Kidney epithelial cell (primary cell): Measurements from ENCODE around the gene TRDMT1. TPM values are rescaled to one million over a fixed set of nuclear protein-coding genes. Genes with fewer than 3 reads are reported as not detected.

Source experiments
- DNase-seq: peaks from one replicate; pipeline ENCODE4 v3.0.0-alpha.2; 2010; ENCODE audit warnings: low read depth
- H3K27me3 ChIP-seq: 2 replicates; pipeline ENCODE4 v1.6.0; 2011; ENCODE audit warnings: low read length; ENCODE audit not compliant: control insufficient read depth, insufficient read depth
- H3K36me3 ChIP-seq: 2 replicates; pipeline ENCODE4 v1.5.1; 2011; ENCODE audit warnings: low read length; ENCODE audit not compliant: control insufficient read depth, insufficient read depth
- H3K4me3 ChIP-seq: 2 replicates; pipeline ENCODE4 v1.5.1; 2011; ENCODE audit warnings: low read depth, mild to moderate bottlenecking, control low read depth, low read length
- total RNA-seq: library from RNA; depleted of rRNA; stranded (reverse); fragments of >200 nt; gene quantifications from 2 replicates; pipeline ENCODE4 v1.2.3, GENCODE V29; 2015
- TF ChIP-seq, protein P1 (sequence below): IDR thresholded peaks from 2 replicates; pipeline ENCODE4 v1.5.1; 2011; ENCODE audit warnings: mild to moderate bottlenecking, moderate library complexity, low read length, control low read depth, inconsistent platforms; ENCODE audit not compliant: insufficient read depth, poor library complexity, severe bottlenecking

TRDMT1 gene
- total RNA-seq, 1 donor from 2014 or later = 7.4 TPM

DNA sequence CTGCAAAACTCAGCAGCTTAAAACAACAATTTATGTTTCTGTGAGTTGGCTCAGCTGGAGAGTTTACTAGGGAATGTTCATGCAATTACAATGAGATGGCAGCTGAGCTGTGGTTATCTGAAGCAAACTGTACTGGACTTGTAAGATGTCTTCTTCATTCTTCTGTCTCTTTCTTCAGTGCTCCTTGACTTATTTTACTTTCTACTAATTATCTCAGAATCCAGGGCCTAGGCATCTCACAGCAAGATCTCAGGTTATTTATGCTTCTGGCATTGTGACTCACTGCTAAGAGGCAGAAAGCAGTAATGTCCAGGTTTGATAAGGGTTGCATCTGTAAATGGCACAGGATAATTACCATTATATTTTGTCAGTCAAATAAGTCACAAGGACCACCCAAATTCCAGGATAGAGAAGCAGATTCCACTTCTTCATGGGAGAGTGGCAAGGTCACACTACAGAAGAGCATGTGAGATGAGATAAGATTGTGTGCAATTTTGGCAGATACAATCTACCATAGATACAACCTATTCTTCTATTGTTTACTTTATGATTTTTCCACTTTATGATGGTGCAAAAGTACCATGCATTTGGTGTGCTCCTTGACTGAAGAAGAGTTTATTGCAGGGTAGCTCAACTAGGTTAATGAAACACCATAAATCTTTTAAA, 43.4 kb upstream of the TRDMT1 start:
- DNase-seq = no peak
- H3K4me3 ChIP-seq = no peak overlapping the region
- TF ChIP-seq, protein P1, sequence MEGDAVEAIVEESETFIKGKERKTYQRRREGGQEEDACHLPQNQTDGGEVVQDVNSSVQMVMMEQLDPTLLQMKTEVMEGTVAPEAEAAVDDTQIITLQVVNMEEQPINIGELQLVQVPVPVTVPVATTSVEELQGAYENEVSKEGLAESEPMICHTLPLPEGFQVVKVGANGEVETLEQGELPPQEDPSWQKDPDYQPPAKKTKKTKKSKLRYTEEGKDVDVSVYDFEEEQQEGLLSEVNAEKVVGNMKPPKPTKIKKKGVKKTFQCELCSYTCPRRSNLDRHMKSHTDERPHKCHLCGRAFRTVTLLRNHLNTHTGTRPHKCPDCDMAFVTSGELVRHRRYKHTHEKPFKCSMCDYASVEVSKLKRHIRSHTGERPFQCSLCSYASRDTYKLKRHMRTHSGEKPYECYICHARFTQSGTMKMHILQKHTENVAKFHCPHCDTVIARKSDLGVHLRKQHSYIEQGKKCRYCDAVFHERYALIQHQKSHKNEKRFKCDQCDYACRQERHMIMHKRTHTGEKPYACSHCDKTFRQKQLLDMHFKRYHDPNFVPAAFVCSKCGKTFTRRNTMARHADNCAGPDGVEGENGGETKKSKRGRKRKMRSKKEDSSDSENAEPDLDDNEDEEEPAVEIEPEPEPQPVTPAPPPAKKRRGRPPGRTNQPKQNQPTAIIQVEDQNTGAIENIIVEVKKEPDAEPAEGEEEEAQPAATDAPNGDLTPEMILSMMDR = no peak

DNA sequence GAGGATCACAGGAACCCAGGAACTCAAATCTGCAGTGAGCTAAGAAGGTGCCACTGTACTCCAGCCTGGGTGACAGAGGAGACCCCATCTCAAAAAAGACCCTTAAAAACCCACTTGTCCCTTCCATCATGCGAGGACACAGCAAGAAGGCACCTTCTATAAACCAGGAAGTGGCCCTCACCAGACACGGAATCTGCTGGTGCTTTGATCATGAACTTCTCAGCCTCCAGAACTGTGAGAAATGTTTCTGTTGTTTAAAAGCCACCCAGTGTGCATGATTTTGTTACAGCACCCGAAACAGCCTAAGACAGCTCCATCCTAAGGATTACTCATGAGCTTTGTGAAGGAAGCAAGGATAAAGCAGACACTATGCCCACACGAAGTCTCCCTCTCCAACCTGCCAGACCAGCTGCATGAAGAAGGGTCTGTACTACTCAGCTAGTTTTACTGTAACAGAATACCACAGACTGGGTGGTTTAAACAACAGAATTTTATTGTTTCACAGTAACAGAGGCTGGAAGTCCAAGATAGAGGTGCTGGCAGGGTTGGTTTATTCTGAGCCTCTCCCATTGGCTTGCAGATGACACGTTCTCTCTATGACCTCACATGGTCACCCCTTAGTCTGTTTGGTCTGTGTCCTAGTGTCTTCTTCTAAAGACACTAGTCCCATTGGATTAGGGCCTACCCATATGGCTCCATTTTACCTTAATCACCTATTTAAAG, 40.3 kb upstream of the TRDMT1 start:
- DNase-seq = no peak

More for the DNA sequence above, 43.4 kb upstream of the TRDMT1 start:
- Histone ChIP-seq H3K27me3 (no peaks in the 10 kb centered on the region), H3K36me3 (no peaks in the 10 kb centered on the region)

DNA sequence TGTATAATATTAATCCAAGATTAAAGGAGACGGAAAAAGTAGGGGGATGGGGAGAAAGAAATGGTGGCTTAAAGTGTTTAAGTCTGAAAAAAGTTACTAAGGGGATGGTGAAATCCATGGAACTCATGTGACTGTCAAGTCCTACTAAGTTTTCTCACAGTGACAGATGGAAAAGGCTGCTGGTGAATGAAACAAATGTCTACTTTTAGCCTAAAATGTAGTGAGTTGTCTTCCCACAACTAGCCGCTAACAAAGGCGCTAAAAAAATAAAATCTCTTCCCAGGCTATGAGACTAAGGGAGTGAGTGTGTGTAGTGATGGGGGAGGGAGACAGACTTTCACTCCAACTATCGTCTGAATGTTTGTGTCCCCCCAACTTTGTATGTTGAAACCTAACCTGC, 39.1 kb upstream of the TRDMT1 start:
- TF ChIP-seq, protein P1 = no peak
- DNase-seq = no peak
- H3K36me3 ChIP-seq = no peaks in the 10 kb centered on the region

More for the DNA sequence above, 40.3 kb upstream of the TRDMT1 start:
- TF ChIP-seq, protein P1 = no peak
- no peaks in the 10 kb centered on the region for H3K36me3 ChIP-seq
- H3K4me3 ChIP-seq = no peak overlapping the region
- H3K27me3 ChIP-seq = no peaks in the 10 kb centered on the region

DNA sequence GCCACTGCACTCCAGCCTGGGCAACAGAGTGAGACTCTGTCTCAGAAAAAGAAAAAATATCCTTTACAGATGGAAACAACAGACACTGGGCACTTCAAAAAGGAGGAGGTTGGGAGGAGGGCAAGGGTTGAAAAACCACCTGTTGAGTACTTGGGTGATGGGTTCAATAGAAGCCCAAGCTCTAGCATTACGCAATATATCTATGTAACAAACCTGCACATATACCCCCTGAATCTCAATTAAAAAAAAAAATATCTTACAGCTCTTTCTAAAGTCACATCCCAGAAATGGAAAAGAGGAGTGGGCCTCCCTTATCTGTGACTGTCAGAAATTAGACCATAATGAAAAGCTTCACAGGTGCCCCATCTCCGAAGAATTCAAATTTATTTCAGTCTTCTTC, 38.6 kb upstream of the TRDMT1 start:
- no peaks in the 10 kb centered on the region for H3K27me3 ChIP-seq
- DNase-seq = no peak
- TF ChIP-seq, protein P1 = no peak

More for the DNA sequence above, 39.1 kb upstream of the TRDMT1 start:
- H3K27me3 ChIP-seq = no peaks in the 10 kb centered on the region
- H3K4me3 ChIP-seq = no peak overlapping the region

DNA sequence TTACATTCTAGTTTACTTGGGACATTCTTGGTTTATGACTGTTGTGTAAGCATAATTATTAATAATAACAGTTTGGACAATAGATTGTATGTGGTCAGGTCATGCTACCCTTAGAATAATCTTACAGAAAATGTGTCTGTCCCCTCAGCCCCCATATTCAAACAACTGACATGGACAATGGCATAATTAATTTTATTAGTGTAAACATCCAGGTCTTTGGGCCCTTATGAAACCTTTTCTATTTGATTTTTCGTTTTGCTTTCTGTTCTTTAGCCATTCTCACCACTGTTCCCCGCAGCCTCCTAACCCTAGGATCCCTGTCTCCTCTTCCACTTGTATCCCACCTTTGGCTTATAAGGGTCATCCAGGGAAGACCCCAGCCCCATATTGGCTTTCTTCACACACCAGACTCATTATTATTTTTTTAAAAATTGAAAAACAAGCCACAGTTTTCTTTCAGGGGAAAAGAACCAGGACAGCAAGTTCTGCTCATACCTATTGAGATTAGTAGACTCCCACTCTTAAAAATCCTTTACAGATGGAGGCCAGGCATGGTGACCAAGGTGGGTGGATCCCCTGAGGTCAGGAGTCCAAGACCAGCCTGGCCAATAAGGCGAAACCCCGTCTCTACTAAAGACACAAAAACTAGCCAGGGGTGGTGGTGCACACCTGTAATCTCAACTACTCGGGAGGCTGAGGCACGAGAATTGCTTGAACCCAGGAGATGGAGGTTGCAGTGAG, 38.0 kb upstream of the TRDMT1 start:
- DNase-seq = no peak
- H3K27me3 ChIP-seq = no peaks in the 10 kb centered on the region
- no peak overlapping the region for H3K4me3 ChIP-seq
- peaks cover 4% of the 10 kb centered on the region for H3K36me3 ChIP-seq
- TF ChIP-seq, protein P1 = no peak

More for the DNA sequence above, 38.6 kb upstream of the TRDMT1 start:
- Histone ChIP-seq H3K4me3 (no peak overlapping the region), H3K36me3 (peaks cover 2% of the 10 kb centered on the region)
